Measurements from ENCODE around the gene RAP2C.
"Not testable (repeated sequence)": the region's sequence is repeated elsewhere in the genome, so short reads cannot be mapped to it uniquely, and the experiment has no call there.

RAP2C gene

GRCh38 chrX:132193872-132194574 lies 25.2 kb downstream of the RAP2C start:
- no peak for FAIRE-seq

GRCh38 chrX:132191938-132192337 lies 27.3 kb downstream of the RAP2C start:
- FAIRE-seq, result no peak

- FAIRE-seq, result no peak
Measured at GRCh38 chrX:132188175-132188574, 31.1 kb downstream of the RAP2C start.

GRCh38 chrX:132187451-132187850 lies 31.8 kb downstream of the RAP2C start:
- FAIRE-seq, result no peak

- FAIRE-seq, result no peak
Measured at GRCh38 chrX:132184871-132185270, 34.4 kb downstream of the RAP2C start.

GRCh38 chrX:132181364-132181763 lies 37.9 kb downstream of the RAP2C start:
- FAIRE-seq, result no peak

- no peak for FAIRE-seq
Measured at GRCh38 chrX:132180929-132181328, 38.3 kb downstream of the RAP2C start.

- no peak for FAIRE-seq
Measured at GRCh38 chrX:132173647-132174046, 45.6 kb downstream of the RAP2C start.

GRCh38 chrX:132171881-132172280 lies 47.4 kb downstream of the RAP2C start:
- FAIRE-seq, result no peak

GRCh38 chrX:132171478-132171877 lies 47.8 kb downstream of the RAP2C start:
- no peak for FAIRE-seq

- FAIRE-seq, result no peak
Measured at GRCh38 chrX:132169554-132169953, 49.7 kb downstream of the RAP2C start.

GRCh38 chrX:132165651-132166050 lies 53.6 kb downstream of the RAP2C start:
- no peak for FAIRE-seq

- FAIRE-seq, result no peak
Measured at GRCh38 chrX:132165005-132165404, 54.2 kb downstream of the RAP2C start.

GRCh38 chrX:132163094-132163493 lies 56.2 kb downstream of the RAP2C start:
- not testable (repeated sequence) for FAIRE-seq

- no peak for FAIRE-seq
Measured at GRCh38 chrX:132153166-132153565, 66.1 kb downstream of the RAP2C start.

All from G401.6 (cell line).